Measurements from ENCODE around the gene DOCK4. TPM values are rescaled to one million over a fixed set of nuclear protein-coding genes. Genes with fewer than 3 reads are reported as not detected.

Gene DOCK4
- total and polyA plus RNA-seq, 4 donors, result 40.3 to 95.0 (median 56.4) TPM

GRCh38 chr7:112058686-112059085 is 147.5 kb downstream of the DOCK4 start:
- Histone ChIP-seq H3K27me3 (ENCODE audit: control insufficient read depth, insufficient read depth, low read length) (no peaks in the 10 kb centered on the region), H3K9me3 (ENCODE audit: control insufficient read depth, insufficient read depth, low read length) (no peaks in the 10 kb centered on the region), H3K27ac (ENCODE audit: low read depth, low read length) (no peak overlapping the region), H3K4me3 (ENCODE audit: low read depth, low read length) (no peak overlapping the region), H3K36me3 (ENCODE audit: control insufficient read depth, insufficient read depth, low read length) (no peaks in the 10 kb centered on the region), H3K4me1 (ENCODE audit: control insufficient read depth, insufficient read depth, low read length) (no peaks in the 10 kb centered on the region)
- no peak for DNase-seq (ENCODE audit: low read depth in 4 of 6, low spot score in 6 of 6)
- WGBS (ENCODE audit: insufficient coverage), result no CpG with 5 or more reads among the region's 1 CpG

DNA sequence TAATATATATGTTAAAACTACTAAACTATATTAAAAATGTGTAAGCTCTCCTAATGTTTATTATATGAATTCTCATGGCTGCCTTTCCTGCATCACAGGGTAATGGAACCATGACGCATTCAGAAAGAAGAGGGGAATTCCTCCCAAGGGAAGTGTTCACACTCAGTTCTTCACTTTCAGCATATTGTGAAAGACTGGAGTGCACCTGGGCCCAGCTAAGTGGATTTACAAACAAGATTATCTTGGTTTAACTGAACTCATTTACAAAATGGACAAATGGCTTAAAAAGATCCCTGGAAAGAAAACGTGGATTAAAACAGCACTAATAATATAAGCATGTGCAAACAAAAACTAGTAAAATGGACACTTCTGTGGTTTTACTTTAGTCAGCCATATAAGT is 149.8 kb downstream of the DOCK4 start:
- Histone ChIP-seq H3K4me1 (ENCODE audit: control insufficient read depth, insufficient read depth, low read length) (no peaks in the 10 kb centered on the region), H3K4me3 (ENCODE audit: low read depth, low read length) (no peak overlapping the region), H3K27me3 (ENCODE audit: control insufficient read depth, insufficient read depth, low read length) (no peaks in the 10 kb centered on the region), H3K27ac (ENCODE audit: low read depth, low read length) (no peak overlapping the region), H3K36me3 (ENCODE audit: control insufficient read depth, insufficient read depth, low read length) (no peaks in the 10 kb centered on the region), H3K9me3 (ENCODE audit: control insufficient read depth, insufficient read depth, low read length) (no peaks in the 10 kb centered on the region)
- peak in 1 of 6 donors; percentile 68 for DNase-seq (ENCODE audit: low read depth in 4 of 6, low spot score in 6 of 6)
- 100% methylated on average over 1 of the region's 2 CpGs for WGBS (ENCODE audit: insufficient coverage)

- H3K27ac ChIP-seq (ENCODE audit: low read depth, low read length), result no peak overlapping the region
- 100% methylated on average over 3 of the region's 5 CpGs for WGBS (ENCODE audit: insufficient coverage)
- H3K4me3 ChIP-seq (ENCODE audit: low read depth, low read length), result no peak overlapping the region
These were observed 152.5 kb downstream of the DOCK4 start for GRCh38 chr7:112053737-112054069.

DNA sequence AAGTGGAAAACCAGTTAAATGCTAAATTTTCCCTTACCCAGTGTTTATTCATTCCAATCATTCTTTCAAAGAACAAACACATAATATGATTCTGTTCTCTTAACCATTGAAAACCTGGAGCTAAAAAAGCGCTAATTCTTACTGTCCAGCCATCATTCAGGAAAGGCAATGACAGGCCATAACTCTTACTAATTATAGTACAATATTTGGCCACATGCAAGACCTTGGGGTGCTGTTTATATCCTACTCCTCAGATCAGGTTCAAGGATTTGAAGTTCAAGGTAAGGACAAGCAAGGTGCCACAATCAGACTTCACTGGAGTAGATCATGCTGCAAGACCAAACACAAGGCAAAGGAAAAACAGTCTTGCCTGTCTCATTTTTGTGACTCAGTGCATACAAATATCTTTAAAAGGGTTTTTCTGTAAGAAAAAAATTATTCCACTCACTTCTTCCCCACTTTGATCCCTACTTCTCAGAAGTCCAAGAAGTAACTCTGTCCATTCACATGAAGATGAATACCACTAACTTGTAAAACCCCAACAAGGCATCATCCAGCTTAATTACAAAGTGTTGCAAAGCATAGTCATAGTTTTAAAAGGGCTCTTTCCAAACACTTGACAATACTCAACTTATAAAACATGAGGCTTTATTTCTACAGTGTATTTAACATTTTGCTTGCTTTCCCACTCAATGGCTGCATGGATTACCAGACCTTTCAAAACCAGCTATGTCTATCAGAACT is 153.0 kb downstream of the DOCK4 start:
- Histone ChIP-seq H3K4me1 (ENCODE audit: control insufficient read depth, insufficient read depth, low read length) (no peaks in the 10 kb centered on the region), H3K27me3 (ENCODE audit: control insufficient read depth, insufficient read depth, low read length) (no peaks in the 10 kb centered on the region), H3K9me3 (ENCODE audit: control insufficient read depth, insufficient read depth, low read length) (no peaks in the 10 kb centered on the region), H3K27ac (ENCODE audit: low read depth, low read length) (no peak overlapping the region), H3K4me3 (ENCODE audit: low read depth, low read length) (no peak overlapping the region), H3K36me3 (ENCODE audit: control insufficient read depth, insufficient read depth, low read length) (no peaks in the 10 kb centered on the region)
- WGBS (ENCODE audit: insufficient coverage), result no CpG with 5 or more reads among the region's 1 CpG
- no peak for DNase-seq (ENCODE audit: low read depth in 4 of 6, low spot score in 6 of 6)

More at GRCh38 chr7:112053737-112054069, 152.5 kb downstream of the DOCK4 start:
- no peaks in the 10 kb centered on the region for H3K4me1 ChIP-seq (ENCODE audit: control insufficient read depth, insufficient read depth, low read length)
- H3K36me3 ChIP-seq (ENCODE audit: control insufficient read depth, insufficient read depth, low read length), result no peaks in the 10 kb centered on the region
- no peak for DNase-seq (ENCODE audit: low read depth in 4 of 6, low spot score in 6 of 6)
- no peaks in the 10 kb centered on the region for H3K9me3 ChIP-seq (ENCODE audit: control insufficient read depth, insufficient read depth, low read length)
- no peaks in the 10 kb centered on the region for H3K27me3 ChIP-seq (ENCODE audit: control insufficient read depth, insufficient read depth, low read length)

- Histone ChIP-seq H3K4me3 (ENCODE audit: low read depth, low read length) (no peak overlapping the region), H3K4me1 (ENCODE audit: control insufficient read depth, insufficient read depth, low read length) (no peaks in the 10 kb centered on the region), H3K27me3 (ENCODE audit: control insufficient read depth, insufficient read depth, low read length) (no peaks in the 10 kb centered on the region), H3K27ac (ENCODE audit: low read depth, low read length) (no peak overlapping the region), H3K36me3 (ENCODE audit: control insufficient read depth, insufficient read depth, low read length) (no peaks in the 10 kb centered on the region), H3K9me3 (ENCODE audit: control insufficient read depth, insufficient read depth, low read length) (no peaks in the 10 kb centered on the region)
- no peak for DNase-seq (ENCODE audit: low read depth in 4 of 6, low spot score in 6 of 6)
- WGBS (ENCODE audit: insufficient coverage), result 71% methylated on average over 1 of the region's 1 CpG
These were observed 153.7 kb downstream of the DOCK4 start for GRCh38 chr7:112052498-112052897.

DNA sequence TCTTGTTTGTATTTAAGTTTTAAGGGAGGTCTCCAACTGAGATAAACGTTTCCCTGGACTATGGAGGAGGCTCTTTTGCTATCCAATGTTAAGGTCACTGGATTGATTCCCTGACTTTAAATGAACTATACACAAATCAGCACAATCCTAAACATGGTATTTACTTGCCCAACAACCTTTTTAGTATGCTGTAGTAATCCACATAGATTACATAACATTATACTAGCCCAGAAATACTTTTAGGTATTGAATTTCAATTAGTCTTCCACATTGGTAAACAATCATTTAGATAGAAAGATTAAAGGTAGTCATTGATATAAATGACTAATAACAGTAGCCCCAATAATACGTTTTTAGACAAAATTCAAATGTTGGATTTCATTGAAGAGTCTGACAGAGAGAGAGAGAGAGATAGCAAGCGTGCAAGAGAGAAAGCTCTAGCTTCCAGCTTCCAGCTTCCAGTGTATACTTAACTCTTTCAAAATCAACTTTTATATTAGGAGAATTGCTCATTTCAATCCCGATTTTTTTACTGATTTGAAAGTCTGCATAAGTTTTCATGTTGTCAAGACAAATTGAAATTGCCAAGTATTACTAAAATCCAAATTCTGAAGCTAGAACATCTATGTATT is 155.8 kb downstream of the DOCK4 start:
- no peak overlapping the region for H3K4me3 ChIP-seq (ENCODE audit: low read depth, low read length)
- no peaks in the 10 kb centered on the region for H3K27me3 ChIP-seq (ENCODE audit: control insufficient read depth, insufficient read depth, low read length)
- WGBS (ENCODE audit: insufficient coverage), result no CpG with 5 or more reads among the region's 4 CpGs
- peak in 1 of 6 donors; percentile 10 for DNase-seq (ENCODE audit: low read depth in 4 of 6, low spot score in 6 of 6)
- no peaks in the 10 kb centered on the region for H3K4me1 ChIP-seq (ENCODE audit: control insufficient read depth, insufficient read depth, low read length)
- H3K27ac ChIP-seq (ENCODE audit: low read depth, low read length), result no peak overlapping the region
- no peaks in the 10 kb centered on the region for H3K36me3 ChIP-seq (ENCODE audit: control insufficient read depth, insufficient read depth, low read length)
- H3K9me3 ChIP-seq (ENCODE audit: control insufficient read depth, insufficient read depth, low read length), result no peaks in the 10 kb centered on the region

DNA sequence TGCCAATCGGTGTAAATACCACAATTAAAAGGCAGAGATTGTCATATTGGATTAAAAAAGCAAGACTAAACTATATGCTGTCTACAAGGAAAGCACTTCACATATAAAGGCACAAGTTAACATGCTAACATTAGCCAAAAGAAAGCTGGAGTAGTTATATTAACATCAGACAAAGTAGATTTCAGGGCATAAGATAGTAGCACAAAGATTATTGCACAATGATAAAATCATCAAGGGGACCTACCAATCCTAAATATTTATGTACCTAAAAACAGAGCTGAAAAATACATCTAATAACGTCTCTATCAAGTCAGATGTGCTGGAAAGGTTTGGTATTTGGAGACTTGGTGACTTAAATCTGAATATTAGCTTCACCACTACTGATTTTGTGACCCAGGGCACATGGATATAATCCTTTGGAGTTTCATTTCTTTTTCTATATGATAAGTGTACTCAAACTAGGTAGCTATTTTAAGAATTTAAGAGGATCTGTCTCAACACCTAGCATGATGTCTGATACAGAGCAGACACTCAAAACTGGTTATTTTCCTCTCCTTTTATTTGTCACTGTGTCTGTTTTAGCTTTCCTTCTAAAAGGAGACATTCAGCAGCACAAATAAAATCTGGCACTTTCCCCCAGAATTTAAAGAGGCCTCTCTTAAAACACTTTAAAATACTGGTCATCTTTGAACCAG is 156.5 kb downstream of the DOCK4 start:
- DNase-seq (ENCODE audit: low read depth in 4 of 6, low spot score in 6 of 6), result no peak
- H3K4me3 ChIP-seq (ENCODE audit: low read depth, low read length), result no peak overlapping the region
- H3K4me1 ChIP-seq (ENCODE audit: control insufficient read depth, insufficient read depth, low read length), result no peaks in the 10 kb centered on the region
- WGBS (ENCODE audit: insufficient coverage), result no CpG with 5 or more reads among the region's 2 CpGs
- no peaks in the 10 kb centered on the region for H3K27me3 ChIP-seq (ENCODE audit: control insufficient read depth, insufficient read depth, low read length)
- no peaks in the 10 kb centered on the region for H3K9me3 ChIP-seq (ENCODE audit: control insufficient read depth, insufficient read depth, low read length)
- H3K36me3 ChIP-seq (ENCODE audit: control insufficient read depth, insufficient read depth, low read length), result no peaks in the 10 kb centered on the region
- H3K27ac ChIP-seq (ENCODE audit: low read depth, low read length), result no peak overlapping the region

GRCh38 chr7:112047421-112047820 is 158.8 kb downstream of the DOCK4 start:
- H3K4me3 ChIP-seq (ENCODE audit: low read depth, low read length), result no peak overlapping the region
- H3K9me3 ChIP-seq (ENCODE audit: control insufficient read depth, insufficient read depth, low read length), result no peaks in the 10 kb centered on the region
- no peaks in the 10 kb centered on the region for H3K36me3 ChIP-seq (ENCODE audit: control insufficient read depth, insufficient read depth, low read length)
- no peaks in the 10 kb centered on the region for H3K27me3 ChIP-seq (ENCODE audit: control insufficient read depth, insufficient read depth, low read length)
- no peaks in the 10 kb centered on the region for H3K4me1 ChIP-seq (ENCODE audit: control insufficient read depth, insufficient read depth, low read length)
- WGBS (ENCODE audit: insufficient coverage), result 88% methylated on average over 2 of the region's 2 CpGs
- no peak overlapping the region for H3K27ac ChIP-seq (ENCODE audit: low read depth, low read length)
- no peak for DNase-seq (ENCODE audit: low read depth in 4 of 6, low spot score in 6 of 6)

GRCh38 chr7:112045222-112045621 is 161.0 kb downstream of the DOCK4 start:
- no peaks in the 10 kb centered on the region for H3K36me3 ChIP-seq (ENCODE audit: control insufficient read depth, insufficient read depth, low read length)
- H3K27ac ChIP-seq (ENCODE audit: low read depth, low read length), result no peak overlapping the region
- H3K4me1 ChIP-seq (ENCODE audit: control insufficient read depth, insufficient read depth, low read length), result no peaks in the 10 kb centered on the region
- H3K27me3 ChIP-seq (ENCODE audit: control insufficient read depth, insufficient read depth, low read length), result no peaks in the 10 kb centered on the region
- no peak for DNase-seq (ENCODE audit: low read depth in 4 of 6, low spot score in 6 of 6)
- H3K9me3 ChIP-seq (ENCODE audit: control insufficient read depth, insufficient read depth, low read length), result no peaks in the 10 kb centered on the region
- no peak overlapping the region for H3K4me3 ChIP-seq (ENCODE audit: low read depth, low read length)

- no peak overlapping the region for H3K4me3 ChIP-seq (ENCODE audit: low read depth, low read length)
- H3K27ac ChIP-seq (ENCODE audit: low read depth, low read length), result no peak overlapping the region
- no peak for DNase-seq (ENCODE audit: low read depth in 4 of 6, low spot score in 6 of 6)
- no peaks in the 10 kb centered on the region for H3K27me3 ChIP-seq (ENCODE audit: control insufficient read depth, insufficient read depth, low read length)
- H3K36me3 ChIP-seq (ENCODE audit: control insufficient read depth, insufficient read depth, low read length), result no peaks in the 10 kb centered on the region
- no peaks in the 10 kb centered on the region for H3K4me1 ChIP-seq (ENCODE audit: control insufficient read depth, insufficient read depth, low read length)
- 79% methylated on average over 4 of the region's 8 CpGs for WGBS (ENCODE audit: insufficient coverage)
- H3K9me3 ChIP-seq (ENCODE audit: control insufficient read depth, insufficient read depth, low read length), result no peaks in the 10 kb centered on the region
These were observed 163.6 kb downstream of the DOCK4 start for GRCh38 chr7:112042631-112043030.
